Measurements from ENCODE around the gene CCL18.
"Not testable (repeated sequence)": the region's sequence is repeated elsewhere in the genome, so short reads cannot be mapped to it uniquely, and the experiment has no call there.

Gene CCL18

DNA sequence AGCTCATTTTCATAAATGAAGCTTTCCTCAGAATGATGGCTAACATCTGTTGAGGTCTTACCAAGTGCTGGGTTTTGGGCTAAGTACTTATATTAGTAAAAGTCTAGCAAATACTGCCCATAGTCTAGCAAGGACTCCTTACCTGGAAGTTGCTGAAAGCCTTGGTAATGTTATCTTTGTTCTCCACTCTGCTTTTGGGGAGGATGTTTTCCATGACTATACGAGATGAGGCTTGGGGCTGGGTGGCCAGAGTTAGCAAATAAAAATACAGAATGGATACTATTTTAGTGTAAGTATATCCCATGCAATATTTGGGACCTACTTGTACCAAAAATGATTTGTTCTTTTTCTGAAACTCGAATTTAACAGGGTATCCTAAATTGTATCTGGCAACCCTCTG is 7.7 kb downstream of the CCL18 start:
- no peak for DNase-seq (ENCODE audit: low read depth in 2 of 2)

DNA sequence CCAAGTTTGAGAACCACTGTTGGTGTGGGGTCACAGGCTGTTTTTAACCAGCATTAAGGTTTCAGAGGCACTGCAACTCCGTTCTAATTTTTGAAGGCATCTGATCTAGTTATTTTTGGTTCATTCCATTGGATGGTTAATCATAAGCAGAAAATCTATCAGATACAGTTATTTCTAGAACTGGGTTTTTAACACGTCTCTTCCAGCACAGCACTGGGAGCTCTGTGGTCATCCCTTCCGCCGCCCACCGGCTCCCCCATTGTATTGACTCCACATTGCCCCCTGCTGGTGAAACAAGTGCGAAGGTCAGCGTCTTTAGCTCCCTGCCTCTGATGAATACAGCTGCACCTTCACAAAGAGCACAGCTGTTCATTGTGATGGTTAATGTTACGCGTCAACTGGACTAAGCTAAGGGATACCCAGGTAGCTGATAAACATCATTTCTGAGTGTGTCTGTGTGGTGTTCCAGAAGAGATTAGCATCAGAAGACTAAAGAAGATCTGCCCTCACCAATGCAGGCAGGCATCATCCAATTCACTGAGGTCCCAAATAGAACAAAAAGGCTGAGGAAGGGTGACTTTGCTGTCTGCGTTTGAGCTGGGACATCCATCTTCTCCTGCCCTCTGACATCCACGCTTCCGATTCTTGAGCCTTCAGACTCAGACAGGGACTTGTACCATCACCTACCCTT is 8.5 kb downstream of the CCL18 start:
- DNase-seq (ENCODE audit: low read depth in 2 of 2), result no peak

DNA sequence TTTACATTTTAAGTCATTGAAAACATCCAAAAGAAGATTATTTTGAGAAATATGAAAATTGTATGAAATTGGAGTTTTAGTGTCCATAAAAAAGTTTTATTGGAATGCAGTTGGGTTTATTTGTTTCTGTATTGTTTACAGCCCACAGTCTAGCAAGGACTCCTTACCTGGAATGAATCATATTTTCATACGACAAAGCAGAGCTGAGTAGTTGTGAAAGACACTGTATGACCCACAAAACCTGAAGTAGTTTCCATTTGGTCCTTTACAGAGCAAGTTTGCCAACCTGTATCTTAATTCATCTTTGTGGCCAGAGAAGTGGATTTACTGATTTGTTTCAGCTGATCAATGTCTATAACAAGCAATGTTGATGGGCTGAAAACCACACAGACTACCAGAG is 10.3 kb downstream of the CCL18 start:
- DNase-seq (ENCODE audit: low read depth in 2 of 2), result no peak

DNA sequence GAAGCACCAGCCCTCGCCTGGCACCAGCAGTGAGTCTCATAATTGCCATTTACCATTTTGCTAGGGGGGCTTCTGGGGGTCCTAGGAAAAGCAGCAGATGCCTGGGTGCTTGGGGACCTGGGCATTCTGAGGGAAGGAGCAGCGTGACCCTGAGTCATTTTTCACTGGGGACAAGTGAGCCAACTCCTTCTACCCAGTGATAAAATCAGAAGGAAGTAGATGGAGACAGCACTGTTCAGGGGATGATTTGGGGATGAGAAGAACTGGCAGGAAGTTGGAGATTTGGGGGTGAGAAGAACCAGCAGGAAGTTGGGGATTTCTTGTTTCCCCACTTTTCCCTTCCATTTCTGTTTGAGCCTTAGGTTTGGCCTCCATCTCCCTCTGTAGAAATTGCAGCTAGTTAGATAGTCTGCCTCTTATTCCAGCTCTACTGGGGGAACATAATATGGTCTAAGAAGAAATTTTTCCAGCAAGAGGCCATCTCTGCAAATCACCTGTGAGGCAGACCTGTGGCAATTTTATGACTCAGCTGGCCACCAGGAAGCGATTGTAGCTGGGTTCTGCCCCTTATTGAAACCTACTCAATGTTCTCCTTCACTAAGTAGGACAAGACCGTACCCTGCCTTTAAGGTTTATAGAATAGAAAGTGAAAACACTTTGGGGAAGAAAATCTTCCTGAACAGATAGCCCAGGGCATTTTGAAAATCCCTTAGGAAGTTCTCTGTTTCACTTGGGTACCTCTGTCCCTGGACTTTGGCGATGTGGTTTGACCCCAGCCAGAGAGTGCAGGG is 17.8 kb downstream of the CCL18 start:
- DNase-seq (ENCODE audit: low read depth in 2 of 2), result not testable (repeated sequence)

DNA sequence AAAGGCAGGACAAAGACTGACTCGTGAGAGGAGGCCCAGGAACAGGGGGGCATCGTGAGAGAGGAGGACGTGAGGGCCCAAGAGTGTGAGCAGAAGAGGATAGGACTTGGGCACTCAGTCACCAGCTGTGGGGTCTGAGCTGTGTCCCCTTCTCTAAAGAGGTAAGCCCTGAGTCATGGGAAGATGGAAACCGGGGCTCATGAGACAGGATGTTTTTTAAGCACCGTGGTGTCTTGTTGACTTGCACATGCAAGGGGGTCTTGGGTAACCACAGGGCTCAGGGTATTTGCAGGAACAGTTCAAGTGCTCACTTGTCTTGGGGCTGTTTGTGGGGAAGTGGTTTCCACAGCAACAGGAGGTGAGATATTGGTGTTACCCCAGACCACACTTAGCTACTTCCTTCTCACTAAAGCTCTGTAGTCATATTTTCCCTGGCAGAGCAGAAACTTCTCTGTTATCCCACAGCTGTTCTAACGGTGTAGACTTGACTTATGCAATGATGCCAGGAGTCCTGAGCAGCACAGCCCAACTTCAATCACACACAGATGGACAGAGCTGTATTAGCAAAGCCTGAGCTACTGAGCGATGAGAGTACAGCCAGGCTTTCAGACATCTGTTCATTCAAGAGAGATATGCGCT is 18.5 kb downstream of the CCL18 start:
- DNase-seq (ENCODE audit: low read depth in 2 of 2), result not testable (repeated sequence)

DNA sequence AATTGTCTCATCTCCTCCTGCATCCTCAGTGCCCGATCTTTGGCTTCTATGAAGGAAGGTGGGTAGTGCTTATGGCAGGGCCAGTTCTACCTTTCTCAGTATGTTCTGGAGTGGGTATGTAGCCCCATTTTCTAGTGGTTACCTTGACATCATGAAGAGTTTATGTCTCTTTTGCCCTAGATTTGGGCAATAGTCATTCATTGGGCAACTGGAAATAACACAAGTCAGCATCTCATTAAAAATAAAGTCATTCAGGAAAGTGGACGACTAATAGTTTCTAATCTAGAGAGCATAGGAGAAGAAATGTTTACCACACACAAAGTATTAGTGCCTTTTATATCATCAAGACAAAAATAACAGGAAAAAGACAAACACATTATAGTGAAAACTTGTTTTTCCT is 19.6 kb downstream of the CCL18 start:
- DNase-seq (ENCODE audit: low read depth in 2 of 2), result not testable (repeated sequence)

DNA sequence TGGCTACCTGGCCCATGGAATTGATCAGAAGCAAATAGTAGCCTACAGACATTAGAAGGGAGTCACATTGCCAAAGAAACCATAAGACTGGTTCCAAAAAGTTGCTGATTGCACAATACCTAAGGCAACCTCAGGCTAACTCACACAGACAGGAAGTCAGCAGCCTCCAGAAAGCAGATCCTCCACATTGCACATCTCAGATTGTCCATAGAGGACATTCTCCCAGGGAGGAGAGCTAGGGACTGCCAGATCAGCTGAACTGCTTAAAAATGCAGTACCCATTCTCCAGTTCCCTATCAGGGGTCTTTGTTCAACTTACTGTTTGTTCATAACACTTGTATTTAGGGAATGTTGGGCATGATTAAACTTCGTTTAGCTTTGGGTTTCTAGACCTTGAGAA is 21.7 kb downstream of the CCL18 start:
- no peak for DNase-seq (ENCODE audit: low read depth in 2 of 2)

DNA sequence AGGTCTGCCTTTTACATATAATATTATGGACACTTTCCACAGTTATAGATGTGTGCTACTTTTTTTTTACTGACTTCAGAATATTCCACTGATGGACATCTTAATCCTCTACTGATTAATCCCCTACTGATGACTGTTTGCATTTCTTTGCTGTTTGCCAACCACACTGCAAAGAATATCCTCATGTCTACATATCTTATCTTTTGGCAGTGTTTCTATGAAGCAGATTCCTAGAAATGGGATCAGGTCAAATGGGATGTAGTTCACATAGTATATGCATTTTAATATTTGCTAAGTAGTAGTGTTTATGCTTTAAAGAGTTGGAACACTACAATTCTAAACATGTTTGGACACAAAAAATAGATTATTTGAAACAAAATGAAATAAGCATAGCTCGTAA is 22.7 kb downstream of the CCL18 start:
- DNase-seq (ENCODE audit: low read depth in 2 of 2), result no peak

DNA sequence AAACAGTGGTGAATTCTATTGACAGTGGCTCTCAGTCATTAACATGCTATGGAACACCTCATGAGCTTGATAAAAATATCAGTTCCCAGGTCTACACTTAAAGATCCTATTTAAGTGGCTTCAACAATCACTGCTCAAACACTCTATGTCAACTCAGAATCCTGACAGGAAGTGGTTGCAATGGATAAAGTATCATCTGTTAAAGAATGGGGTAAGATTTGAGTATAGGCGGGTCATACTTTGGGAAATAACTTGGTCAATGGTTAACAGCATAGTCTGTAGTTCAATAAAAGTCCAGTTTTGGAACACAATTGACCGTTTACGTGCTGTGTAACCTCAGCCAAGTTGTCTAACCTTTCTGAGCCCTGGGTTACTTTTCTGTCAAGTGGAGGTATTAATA is 23.4 kb downstream of the CCL18 start:
- not testable (repeated sequence) for DNase-seq (ENCODE audit: low read depth in 2 of 2)

DNA sequence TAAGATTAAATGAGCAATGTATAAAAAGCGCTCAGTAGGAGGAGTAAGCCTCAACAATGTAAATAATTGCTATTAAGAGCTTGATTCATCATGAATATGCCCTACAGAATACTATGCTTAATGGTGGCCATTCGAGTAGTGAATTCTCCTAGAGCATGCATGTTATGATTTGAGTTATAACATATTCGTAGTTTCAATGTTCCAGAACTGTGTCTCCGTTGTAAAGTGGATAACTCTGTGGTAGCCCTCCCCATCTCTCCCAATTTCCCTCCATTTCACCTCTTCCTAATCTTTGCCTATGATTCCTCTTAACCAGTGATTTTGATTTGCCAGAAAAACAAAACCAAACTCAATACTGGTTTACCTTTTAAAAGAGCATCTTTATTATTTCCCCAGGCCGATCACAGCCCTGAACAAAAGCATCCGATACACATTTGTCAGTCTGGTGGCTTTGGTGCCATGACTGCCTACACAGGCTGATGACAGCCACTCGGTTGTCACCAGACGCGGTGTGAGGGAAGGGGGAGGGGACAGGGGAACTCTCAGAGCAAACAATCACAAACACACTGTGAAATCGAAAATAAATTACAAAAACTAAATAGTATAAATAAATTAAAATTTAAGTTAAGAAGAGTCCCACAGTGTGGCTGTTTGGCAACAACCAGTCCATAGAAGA is 24.0 kb downstream of the CCL18 start:
- not testable (repeated sequence) for DNase-seq (ENCODE audit: low read depth in 2 of 2)

DNA sequence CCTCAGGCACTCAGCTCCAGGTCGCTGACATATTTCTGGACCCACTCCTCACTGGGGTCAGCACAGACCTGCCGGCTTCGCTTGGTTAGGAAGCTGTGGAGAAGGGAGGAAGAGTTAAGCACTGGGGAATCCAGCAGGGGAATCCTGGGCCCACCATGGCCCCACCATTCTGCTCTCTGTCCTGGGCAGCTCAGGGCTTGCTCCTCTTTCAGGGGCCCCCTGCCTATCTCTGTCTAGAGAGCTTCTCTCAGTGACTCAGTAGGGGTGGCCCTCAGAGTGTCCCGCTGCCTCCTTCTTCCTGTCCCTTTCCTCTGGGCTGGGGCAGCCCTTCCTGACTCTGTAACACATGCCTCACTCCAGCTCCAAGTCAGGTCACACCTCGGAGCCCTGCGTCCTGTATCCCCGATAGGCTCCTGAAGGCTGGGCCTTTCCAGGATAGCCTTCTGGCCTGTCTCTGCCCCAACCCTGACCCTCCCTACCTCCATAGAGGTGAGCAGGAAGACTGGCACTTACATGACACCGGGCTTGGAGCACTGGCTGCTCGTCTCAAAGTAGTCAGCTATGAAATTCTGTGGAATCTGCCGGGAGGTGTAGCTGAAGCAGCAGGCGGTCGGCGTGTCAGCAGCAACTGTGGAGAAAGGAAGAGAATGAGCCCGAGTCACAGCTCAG is 24.7 kb downstream of the CCL18 start:
- DNase-seq (ENCODE audit: low read depth in 2 of 2), result no peak

DNA sequence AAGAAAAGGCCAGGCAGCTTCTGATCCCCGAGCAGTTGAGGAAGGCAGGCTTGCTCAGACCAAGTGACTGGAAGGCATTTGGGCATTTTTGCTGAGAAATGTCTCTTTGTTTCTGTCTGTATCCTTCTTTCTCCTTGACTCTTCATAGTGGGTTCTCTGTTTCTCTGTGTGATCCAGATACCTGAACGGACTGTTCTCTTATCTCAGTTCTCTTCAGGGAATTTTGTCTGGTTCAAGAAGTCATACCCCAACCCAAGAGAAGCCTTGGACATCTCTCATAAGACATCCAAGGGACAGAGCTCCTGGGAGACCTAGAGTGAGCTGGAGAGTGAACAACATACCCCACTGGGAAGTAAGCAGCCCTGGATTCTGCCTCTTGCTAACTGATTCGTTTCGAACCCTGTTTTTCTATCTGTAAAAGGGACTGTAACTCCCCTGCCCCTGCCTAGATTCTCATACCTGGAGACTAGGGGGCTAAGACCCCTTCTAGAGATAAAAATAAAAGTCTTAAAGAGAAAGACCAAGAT is 25.3 kb downstream of the CCL18 start:
- DNase-seq (ENCODE audit: low read depth in 2 of 2), result no peak

DNA sequence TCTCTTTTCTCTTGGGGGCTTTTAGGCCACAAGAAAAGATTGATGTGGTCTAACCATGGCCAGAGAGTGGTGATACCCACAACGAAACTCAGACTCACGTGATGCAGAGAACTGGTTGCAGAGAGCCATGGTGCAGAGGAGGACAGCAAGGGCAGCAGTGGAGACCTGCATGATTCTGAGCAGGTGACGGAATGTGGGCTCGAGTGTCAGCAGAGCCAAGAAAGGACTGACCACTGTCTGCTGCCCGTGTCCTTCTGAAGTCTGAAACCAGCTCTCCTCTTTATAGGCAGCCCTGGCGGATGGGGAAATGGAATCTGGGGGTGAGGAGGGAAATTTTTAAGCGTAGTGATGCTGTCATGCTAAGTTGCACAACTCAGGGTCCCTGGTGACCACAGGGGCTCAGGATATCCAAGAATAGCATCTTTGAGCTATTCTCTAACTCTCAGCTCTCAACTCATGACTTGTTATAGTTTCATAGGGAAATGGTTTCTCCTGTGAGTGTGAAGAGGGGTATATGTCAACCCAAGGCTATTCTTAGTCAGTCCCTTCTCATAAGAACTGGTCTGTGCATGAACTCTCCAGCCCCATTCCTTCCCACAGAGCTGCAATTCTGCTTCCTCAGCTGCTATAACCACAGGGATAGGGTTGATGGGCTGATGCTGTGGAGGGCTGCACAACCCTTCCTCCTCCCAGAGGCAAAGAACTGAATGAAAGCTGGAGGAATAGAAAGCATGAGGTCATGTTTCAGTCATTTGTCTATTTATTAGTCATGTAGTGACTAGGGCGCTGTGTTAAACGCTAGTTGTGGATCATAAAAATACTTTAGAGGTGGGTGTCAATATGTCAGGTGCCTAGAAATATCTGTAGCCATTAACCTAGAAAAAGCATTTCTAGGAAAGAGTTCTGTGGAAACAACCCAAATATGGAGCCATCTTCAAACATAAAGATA is 26.1 kb downstream of the CCL18 start, which contains the start of gene CCL3:
Gene CCL3 (minus strand): TSS at position 256 of the 949 bp plus-strand sequence. CDS start 85 bp downstream, at position 171.
- no peak for DNase-seq (ENCODE audit: low read depth in 2 of 2)

DNA sequence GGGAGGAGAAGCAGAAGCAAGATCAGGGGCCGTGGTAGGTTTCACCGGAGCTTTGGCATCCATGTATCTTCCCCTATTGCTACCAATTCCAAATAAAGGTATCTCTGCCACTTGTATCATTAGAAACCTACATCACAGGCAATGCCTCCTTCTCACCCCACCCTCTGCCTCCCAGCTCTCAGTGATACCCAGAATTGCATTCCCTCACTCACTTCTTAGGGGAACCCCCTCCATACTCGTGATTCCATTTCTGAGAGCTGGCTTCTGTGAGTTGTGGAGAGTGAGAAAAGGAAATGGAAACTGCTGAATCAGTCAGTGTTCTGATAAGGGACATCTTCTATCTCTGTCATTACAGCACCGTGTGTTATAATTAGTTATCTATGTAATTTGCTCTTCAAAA is 28.2 kb downstream of the CCL18 start:
- no peak for DNase-seq (ENCODE audit: low read depth in 2 of 2)

DNA sequence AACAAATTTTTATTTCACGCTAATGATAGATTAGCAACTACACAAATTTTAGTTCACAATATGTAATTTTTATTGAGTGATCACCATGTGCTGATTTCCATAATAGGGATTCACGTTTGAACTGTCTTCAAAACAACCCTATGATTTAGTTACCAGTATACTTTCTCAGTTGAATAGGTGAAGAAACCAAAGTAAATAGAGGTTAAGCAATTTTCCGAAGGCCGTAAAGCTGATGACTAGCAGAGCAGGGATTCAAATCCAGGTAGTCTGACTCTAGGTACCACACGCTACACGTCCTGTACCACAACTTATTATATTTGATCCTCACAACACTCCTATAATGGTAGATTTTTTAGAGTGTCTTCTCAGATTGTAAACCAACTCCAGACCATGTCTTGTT is 28.6 kb downstream of the CCL18 start:
- DNase-seq (ENCODE audit: low read depth in 2 of 2), result not testable (repeated sequence)

DNA sequence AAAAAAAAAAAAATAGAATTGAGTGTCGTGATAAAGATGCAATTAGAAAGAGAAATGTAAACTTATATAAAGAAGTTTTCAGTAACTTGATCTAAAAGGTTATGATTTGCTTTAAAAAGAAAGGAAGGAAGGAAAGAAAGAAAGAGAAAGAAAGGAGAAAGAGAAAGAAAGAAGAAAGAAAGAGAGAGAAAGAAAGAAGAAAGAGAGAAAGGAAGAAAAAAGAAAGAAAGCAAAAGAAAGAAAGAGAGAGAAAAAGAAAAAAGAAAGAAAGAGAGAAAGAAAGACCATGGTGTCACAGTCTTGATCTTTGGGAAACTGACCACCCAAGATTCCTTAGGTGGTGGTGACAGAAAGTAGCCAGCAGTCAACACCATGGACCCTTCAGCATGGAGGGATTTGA is 30.2 kb downstream of the CCL18 start:
- no peak for DNase-seq (ENCODE audit: low read depth in 2 of 2)

DNA sequence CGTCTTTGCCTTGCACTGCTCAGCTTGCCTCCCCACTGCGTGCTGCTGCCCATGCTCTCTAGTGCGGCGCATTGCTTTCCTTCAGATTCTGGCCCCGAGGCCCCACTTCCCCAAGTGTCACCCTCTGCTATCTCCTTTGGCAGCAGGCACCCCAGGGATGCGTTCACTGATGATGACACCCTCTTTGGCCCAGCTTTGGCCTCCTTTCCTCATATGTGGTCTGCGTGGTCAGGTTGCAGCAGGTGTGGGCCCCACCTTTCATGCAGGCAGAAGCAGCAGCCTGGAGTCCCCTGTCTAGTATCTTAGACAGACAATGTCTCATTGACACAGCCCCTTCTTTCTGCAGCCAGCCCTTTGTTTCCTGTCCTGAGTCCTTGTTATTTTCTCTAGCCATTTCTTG is 30.7 kb downstream of the CCL18 start:
- DNase-seq (ENCODE audit: low read depth in 2 of 2), result no peak

DNA sequence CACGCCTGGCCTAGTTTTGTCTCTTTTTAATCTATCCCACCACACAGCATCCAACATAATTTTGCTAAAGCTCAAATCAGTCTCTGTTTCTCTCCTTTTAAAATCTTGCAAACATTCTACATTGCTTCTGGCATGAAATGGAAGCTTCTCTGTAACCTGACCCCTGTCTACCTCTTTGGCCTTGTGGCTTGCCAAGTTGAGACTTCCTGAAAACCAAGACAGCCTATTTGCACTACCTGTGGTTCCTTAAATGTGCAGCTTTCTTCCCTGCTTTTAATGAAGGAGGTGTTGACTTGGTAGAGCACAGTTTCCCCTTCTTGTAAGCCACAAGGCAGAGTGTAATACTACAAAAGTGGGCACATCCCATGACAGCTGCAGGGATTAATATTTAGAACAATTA is 31.9 kb downstream of the CCL18 start:
- DNase-seq (ENCODE audit: low read depth in 2 of 2), result no peak

DNA sequence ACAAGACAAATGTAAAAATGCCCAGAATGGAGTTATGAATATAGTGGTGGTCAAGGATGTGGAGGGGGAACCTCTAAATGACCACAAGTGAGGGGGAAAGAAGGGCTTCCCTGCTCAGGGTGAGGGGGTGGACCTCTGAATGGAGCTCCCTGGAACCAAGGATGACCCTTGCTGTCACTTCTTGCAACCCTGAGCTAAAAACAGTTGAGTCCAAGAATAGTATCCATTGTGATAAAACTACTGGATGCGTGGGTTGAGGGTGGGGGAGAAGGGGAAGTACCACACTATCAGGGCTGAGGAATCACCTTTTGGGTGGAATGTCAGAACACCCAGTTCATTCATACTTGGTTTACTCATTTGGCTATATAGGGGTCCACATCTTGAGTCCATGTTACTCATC is 34.9 kb downstream of the CCL18 start:
- DNase-seq (ENCODE audit: low read depth in 2 of 2), result not testable (repeated sequence)

DNA sequence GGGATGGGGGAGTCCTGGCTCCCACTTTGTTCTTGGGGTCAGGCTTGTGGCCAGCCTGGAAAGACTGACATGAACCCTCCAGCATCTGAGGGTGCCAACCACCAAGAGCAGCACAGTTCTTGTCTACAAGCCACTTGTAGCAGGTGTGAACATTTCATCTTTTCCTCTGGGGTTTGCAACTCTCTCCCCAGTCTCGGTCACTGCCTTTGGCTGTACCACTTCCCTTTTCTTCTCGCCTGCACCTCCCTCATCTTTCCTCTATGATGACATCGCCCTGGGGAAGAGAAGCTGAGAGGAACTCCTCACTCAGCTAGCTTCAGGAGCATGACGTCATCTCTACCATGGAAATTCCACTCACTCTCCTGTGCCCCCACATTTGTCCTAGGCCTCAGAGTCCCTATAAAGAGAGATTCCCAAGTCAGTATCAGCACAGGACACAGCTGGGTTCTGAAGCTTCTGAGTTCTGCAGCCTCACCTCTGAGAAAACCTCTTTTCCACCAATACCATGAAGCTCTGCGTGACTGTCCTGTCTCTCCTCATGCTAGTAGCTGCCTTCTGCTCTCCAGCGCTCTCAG is 39.4 kb downstream of the CCL18 start, which contains the start of gene CCL4:
Gene CCL4 (plus strand): TSS at position 427 of the 575 bp plus-strand sequence. CDS start 79 bp downstream, at position 506.
- DNase-seq (ENCODE audit: low read depth in 2 of 2), result not testable (repeated sequence)

All from fibroblast of skin of left biceps (primary cell).